GM12873 (cell line): ENCODE data around the gene CCL26.

ENCODE experiments used
- CTCF ChIP-seq: IDR thresholded peaks from 2 replicates; pipeline ENCODE4 v1.5.1; 2012; ENCODE audit warnings: low read depth, mild to moderate bottlenecking, moderate library complexity, low read length, control low read depth; ENCODE audit not compliant: insufficient read depth; ENCODE audit errors: missing control alignments

Gene CCL26

GRCh38 chr7:75813781-75814236, 41.8 kb upstream of the CCL26 start, which contains the start of gene CCL24:
Gene CCL24, minus strand, starts transcription at chr7:75813806. Its CDS starts 91 bp downstream, at chr7:75813715.
- no peak for TF ChIP-seq CTCF

- no peak for TF ChIP-seq CTCF
Observed at GRCh38 chr7:75813084-75813483, 41.1 kb upstream of the CCL26 start.

GRCh38 chr7:75811894-75812678, 40.1 kb upstream of the CCL26 start:
- no peak for TF ChIP-seq CTCF

- TF ChIP-seq CTCF: no peak
Observed at GRCh38 chr7:75809396-75809795, 37.4 kb upstream of the CCL26 start.

- TF ChIP-seq CTCF: no peak
Observed at GRCh38 chr7:75808106-75808505, 36.1 kb upstream of the CCL26 start.

- TF ChIP-seq CTCF: no peak
Observed at GRCh38 chr7:75807452-75807851, 35.4 kb upstream of the CCL26 start.

GRCh38 chr7:75806560-75807307, 34.7 kb upstream of the CCL26 start:
- TF ChIP-seq CTCF: no peak
